HG02852 (cell line): ENCODE measurements around the gene DLG1.

ENCODE experiments used
- ATAC-seq: cut with Tn5 transposase; IDR thresholded peaks from one replicate; pipeline ENCODE4 v1.9.1; 2021; ENCODE audit warnings: mild to moderate bottlenecking, moderate library complexity; ENCODE audit not compliant: unreplicated experiment

The DLG1 gene

DNA sequence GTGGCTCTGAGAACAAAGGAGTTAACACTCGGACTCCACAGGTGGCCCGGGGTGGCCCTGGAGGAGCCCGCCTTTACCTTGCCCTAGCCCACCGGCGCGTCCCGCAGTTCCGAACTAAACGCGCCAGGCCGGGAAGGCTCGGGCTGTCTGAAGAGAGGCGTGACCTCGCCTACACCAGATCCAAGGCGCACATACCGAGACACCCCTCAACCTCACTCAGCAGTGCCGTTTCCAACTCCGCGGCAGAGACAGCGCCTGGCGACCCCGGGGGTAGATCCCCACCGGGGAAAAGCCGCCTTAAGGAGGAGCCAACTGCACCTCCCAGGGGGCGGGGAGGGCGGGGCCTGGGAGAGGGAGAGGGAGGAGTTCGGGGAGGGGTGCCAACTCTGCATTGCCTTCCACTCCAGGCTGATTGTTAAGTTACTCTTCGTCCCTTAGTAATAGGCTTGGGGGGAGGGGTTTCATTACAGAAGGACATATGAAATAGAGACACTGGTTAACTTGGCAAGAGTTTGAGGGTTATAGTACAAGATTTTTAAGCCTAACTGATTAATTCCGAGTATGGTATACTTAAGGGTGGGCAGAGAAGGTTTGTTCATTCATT lies at the start of gene DLG1:
Gene DLG1, minus strand, starts transcription at position 272 of the 604 bp plus-strand sequence. CDS start 1,408 bp downstream, outside the sequence.
- ATAC-seq: peak; percentile 48

DNA sequence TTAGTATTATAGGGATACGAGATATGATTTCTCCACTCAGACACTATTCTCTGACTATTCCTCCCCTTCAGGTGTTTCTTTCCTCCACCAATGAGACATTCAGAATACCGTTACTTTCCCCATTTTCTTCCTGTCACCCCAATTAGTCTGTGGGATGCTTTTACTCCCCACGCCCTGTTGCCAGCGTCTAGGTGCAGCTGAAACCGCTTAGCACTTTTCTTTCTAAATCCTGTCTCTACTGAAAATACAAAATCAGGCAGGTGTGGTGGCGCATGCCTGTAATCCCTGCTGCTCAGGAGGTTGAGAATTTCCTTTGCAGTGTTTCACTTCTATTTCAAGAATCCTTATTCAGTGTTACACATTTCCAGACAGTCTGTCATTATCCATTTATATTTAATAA lies 49.6 kb upstream of the DLG1 start:
- ATAC-seq: no peak

DNA sequence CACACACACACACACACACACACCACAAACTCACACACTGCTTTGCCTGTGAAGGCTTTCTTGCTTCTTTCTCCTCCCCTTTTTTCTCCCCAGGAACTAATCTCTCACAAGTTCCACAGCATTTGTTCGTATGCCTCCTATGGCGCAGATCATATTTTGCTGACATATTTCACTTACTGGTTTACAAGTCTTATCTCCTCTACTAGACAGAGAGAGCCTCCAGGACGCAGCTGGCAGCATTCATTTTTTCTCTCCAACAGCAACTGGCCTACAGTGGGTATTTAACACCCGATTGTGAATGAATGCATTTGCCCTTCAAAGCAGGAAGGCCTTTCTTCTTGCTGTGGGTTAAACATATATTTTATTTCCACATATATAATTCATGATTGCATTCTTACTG lies 47.0 kb upstream of the DLG1 start:
- no peak for ATAC-seq

DNA sequence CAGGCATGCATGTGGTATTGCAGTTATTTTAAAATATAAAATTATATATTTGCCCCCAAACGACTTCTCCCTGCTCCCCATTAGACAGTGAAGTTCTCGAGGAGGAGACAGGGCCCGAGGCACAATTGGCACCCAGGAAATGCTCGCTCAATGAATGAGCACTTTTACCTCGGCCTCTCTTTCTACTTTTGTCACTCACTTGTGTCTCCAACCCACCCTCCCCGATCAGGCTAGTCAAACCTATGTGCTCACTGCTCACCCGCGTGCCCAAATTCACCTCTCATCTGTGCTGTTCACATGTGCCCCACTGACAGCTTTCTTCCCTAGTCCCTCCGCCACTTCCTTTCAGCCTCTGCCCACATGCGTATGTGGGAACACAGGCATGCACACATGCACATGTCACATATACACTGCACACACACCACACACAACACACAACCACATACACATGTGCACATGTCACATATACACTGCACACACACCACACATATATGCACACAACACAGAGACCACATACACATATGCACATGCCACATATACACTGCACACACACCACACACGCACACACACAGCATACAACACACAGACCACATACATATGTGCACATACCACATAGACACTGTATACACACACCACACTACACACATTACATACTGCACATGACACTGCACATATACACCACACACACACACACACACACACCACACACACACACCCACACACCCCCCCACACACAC lies 46.3 kb upstream of the DLG1 start:
- no peak for ATAC-seq

DNA sequence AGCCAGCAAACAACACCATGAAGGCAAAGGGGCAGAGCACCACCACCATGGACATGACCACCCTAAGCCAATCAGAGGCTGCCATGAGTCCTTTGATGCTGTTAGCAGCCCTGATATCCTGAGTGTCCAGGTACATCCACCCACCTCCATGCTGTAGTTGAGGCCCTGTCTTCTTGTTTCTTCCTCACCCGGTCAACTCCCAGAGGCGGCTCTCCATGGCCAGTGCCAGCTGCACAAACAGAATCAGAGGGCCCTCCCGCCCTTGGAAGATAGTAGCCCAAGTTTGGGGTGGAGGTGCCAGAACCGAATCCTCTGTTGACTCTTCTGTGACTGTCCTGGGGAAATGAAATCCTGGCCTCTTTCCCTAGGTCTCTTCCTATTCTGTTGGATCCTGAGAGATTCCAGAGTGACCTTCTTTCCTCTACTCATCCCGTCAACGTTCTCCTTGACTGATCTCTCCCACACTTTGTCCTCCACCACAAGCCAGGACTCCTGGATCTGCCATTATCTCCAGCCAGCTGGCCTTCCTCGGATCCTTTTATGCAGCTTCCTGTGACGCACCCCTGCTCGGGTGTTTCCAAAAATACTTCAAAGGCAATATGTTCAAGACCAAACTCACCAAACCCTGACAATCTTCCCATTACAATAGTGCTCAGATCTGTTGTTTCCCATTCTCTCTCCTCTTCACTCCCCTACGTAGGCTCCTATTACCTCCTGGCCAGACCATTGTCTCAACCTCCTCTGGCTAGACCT lies 45.4 kb upstream of the DLG1 start:
- ATAC-seq: no peak

DNA sequence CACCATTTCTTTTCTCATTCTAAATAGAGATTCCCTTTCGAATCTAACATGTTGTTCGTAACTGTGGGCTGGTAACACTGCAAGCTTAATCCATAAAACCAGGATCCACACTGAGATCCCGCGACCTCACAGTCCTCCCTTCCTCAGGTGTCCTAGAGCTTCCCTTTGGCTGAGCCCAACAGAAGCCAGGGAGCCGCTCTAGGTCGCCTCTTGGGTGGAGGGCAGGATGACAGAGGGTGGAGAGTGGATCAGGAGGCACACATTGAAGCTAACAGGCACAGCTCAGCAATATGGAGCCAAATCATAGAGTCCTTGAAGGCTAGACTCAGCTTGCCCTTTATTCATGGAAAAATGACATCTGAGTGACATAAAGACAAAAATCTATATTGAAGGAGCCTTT lies 44.7 kb upstream of the DLG1 start:
- ATAC-seq: no peak

DNA sequence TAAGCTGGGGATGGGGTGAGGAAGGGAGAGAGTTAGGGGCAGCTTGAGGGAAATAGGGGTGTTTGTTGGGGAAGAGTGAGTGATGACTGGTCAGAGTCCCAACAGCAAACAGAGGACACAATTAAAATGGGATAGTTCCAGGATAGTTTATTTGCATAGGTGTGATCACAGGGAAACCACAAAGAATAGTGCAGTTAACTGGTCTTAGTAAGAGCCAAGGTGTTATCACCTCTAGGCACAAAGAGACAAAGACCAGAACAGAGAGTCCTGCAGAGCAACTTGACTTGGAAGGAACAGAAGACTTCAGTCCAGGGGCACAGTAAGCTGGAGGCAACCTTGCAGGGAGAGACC lies 42.1 kb upstream of the DLG1 start:
- ATAC-seq: no peak

DNA sequence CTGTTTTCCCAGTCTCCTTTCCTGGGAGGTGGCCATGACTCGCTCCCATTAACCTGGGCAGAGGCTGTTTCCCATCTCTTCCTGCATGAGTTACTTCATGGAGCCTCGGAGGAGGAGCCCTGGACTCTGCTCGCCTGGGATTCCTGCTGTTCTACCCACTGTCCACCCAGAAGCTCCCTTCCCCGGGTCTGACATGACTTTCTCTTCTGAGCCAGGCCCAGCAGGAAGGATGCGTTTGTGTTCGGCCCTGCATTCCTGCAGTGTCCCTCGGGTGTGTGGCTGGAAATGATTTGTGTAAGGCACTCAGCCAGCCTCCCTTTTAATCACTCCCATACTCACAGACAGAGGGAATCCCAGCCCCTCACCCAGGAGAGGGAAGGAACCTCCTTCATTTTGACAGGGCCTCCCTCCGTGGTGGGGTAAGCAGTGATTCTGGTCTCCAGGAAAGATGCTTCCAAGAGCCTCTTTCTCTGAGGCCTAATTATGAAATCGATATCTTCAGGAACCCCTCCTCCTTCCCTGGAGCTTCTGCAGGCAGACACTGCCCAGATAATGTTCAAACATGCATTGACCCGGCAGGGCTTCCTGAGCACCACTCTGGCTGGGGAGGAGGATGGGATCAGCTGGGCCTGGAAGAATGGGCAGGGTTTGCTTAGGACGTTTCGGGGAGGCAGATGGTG lies 41.6 kb upstream of the DLG1 start:
- no peak for ATAC-seq

DNA sequence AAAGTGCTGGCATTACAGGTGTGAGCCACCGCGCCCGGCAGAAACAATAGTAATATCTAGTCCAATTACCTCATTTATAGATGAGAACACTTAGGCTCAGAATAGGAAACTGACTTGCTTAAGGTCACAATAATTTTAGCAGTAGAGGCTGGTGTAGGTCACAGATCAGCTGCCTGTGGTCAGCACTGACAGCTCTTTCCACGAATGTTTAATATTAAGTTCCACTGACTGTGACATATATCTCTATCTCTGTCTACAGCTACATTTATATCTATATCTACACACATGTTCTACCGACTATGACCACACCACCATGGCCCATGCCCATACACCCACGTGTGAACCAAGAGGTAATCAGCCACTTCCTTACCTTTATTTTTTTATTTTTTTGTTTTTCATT lies 40.2 kb upstream of the DLG1 start:
- no peak for ATAC-seq

DNA sequence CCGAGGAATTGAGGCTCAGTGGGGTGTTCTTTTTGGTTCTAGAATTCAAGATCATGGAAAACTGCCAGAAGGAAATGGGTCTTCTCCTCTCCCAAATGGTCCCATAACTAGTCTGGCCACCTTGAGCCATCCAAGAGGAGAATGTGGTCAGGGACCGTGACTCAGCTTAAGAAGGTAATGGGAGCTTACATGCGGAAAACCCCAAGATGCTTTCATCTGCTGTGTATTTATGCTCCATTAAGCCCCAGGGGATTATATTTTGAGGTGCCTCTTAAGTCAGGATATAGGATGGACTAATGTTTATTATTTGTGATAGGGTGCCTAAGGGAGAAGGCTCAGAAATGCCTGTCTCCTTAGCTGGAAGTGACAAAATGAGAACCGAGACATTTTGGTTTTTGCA lies 39.2 kb upstream of the DLG1 start:
- ATAC-seq: no peak

DNA sequence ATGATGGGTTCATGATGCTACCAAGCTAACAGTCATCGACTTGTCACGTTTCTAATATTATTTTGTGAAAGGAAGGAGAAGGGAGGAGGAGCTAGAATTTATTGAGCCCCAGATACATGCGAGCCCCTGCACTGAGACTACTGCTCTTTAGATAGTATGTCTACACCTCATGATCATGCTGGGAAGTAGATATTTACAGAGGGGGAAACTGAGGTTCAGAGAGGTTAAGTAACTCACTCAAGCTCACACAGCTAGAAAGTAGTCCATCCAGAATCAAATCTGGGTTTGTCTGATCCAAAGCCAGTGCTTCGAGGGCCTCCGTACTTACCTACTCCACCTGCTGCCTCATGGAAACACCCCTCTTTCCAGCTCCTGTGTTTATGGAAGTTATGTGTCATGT lies 38.8 kb upstream of the DLG1 start:
- ATAC-seq: no peak

DNA sequence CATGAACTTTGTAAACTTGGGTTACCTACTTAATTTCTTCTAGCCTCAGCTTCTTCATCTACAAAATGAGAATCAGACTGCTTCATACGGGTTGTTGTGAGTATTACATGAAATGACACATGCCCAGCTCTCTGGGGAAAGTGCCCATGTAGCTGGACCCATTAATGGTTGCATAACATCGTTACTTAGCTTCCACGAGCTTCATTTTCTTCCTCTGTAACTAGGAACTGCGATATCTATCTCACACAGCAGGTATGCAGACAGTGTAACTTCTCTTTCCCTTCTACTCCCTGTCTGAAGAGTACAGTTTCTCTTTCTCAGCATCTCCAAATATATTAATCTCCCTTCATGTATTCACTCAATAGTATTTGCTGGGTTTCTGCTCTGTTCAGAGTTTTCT lies 37.9 kb upstream of the DLG1 start:
- no peak for ATAC-seq

DNA sequence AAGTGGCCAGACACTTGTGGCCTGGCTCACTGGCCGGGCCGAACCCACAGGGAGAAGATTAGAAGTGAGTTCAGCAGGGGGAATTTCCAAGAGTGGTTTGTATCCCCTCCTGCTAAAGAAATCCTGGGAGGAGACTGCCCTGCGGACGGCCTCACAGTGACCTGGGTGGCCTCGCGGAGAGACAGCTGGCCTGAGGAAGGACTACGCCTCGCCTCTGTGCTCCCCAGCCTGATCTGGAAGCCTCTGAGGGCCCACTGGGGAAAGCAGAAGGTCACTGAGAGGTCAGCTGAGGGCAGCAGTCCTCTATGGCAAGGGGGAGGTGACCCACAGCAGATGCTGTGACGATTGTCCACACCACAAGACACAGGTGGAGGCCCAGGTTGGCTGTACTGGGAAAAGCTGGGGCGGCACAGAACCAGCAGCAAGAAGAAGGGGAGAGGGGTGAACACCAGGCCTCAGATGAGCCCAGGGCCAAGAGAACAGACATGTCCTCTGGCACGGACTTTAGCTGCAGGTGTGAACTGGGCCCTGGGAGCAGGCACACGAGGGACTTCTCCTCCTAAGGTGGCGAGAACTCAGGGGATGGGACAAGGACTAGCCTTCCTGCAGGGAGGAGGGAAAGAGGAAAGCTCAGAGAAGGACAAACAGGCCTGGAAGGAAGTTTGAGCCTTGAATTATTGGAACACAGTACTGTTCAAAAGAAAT lies 37.2 kb upstream of the DLG1 start:
- no peak for ATAC-seq

DNA sequence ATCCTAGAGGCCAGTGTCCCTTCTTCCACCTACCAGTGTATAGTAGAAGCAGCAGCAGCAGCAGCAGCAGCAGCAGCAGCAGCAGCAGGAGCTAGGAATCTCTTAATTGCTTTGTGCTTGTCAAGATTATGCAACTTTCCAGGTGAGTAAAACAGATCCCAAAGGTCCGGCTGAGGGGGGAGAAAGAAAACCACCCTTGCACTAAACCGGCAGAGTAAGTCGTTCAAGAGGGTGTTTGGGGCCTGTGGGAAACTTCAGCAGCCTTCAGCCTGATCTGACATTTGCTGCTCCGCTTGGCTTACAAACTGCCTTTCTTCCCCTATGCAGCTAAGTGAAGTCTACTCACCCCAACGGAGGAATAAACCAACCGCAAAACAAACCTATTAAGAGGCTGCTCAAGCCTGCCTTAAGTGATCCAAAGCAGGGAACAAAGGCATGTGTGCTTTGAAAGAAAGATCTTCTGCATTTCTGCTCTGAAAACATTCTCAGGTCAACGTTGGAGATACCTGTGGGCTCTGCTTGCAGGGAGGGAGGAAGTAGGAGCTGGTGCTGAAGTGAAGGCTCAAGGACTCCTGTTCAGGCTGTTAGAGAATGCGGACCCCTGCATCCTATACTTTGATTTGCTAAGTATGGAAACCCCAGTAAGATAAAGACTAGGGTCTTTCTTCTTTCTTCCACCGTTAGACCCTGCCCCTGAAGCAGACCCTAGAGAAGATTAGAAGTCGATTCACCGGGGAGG lies 35.7 kb upstream of the DLG1 start:
- no peak for ATAC-seq

DNA sequence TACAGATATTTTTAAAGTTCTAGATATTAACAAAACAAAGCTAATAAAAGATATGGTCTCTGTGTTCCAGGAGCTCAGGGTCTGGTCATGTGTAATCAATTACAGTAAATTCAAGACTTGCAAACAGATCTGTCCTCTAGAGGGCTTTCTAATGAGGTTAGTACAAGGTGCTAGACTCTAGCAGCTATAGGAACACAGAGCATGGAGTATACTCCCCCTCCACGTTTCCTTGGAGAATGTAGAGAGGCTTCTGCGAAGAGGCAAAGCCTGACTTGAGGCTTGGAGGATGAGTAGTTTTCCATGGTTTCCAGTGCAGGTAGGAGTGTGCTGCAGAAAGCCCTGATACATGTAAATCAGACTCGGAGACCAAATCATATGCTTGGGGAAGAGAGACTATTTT lies 32.7 kb upstream of the DLG1 start:
- ATAC-seq: no peak

DNA sequence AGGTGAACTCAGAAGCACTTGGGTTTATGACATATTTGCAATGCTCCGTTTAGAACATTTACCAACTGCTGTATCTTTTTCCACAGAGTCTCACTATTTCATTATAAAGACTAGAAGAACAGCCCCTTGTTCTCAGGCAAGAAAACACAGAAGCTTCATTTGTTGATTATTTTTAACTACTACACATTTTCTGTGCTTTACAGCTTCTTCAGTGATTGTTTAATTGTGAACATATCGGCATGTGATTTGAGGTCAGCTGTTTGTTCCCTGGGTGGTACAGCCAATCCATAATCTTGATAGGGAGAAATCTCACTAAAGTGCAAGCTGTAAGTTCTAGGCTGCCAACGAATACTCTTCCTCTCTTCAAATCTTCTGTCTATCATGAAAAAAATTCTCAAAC lies 31.0 kb upstream of the DLG1 start:
- ATAC-seq: no peak

DNA sequence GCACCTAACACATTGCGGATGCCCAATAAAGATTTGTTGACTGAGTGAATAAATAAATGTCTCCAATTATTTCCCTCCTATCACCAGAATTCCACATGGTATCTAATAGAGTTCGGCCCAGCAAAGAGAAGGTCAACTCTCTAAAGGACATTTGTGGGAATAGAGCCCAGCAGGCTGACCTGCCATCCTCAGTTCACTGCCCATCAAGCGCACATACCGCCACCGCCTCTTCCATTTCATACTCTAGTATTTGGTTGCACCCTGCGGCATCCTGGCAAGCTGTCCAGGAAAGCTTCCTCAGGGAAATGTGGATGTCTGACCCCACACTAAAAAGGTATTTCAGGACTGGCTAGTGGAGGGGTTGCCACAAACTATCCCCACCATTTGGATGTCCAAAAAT lies 29.8 kb upstream of the DLG1 start:
- ATAC-seq: no peak

DNA sequence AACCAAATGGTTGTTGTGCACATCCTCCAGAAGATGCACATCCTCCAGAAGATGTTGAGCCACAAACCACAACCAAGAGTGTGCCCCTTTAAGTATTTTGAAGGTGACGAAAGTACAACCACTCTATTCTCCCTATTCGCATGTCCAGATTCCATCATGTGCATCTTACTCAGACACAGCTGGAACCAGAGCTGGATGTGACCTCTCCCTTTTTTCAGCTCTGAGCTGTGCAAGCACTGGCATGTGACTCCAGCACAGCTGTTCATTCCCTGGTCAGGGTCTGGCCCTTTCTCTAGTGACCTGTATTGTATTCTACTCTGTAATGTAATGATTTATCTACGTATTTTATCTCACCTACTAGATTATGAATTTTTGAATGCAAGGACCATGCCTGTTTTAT lies 29.3 kb upstream of the DLG1 start:
- no peak for ATAC-seq

DNA sequence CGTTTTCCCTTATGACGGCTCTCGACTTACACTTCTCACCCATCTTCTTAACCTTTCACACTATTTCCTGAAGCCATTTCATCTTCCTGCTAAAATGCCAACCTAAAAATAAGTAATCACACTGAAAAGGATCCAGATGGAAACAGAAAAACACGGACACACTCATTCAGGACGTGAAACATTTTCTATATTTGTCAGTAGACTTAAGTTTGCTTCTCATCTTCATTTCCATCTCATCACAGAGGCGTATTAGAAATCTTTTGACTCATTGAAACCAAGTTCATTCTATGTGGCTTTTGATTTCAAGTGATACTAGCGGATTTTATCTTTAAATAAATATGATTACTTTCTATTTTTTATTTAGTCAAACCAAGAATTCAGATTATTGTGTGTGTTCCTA lies 27.4 kb upstream of the DLG1 start:
- no peak for ATAC-seq

DNA sequence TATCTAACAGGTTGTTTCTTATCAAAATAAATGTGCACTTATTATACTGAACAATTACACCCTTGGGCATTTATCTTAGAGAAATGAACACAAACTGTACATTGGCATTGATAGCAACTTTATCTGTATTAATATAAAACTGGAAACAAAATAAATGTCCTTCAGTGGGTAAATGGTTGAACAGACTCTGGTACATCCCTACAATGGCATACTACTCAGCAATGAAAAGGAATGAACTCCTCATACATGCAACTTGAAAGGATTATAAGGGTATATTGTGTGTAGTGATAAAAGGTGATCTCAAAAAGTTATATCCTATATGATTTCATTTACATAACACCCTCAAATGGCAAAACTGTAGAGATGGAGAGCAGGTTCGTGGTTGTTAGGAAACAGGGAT lies 23.7 kb upstream of the DLG1 start:
- no peak for ATAC-seq
